Neural cell (in vitro differentiated cells): ENCODE results near the gene CPNE2. TPM values are rescaled to one million over a fixed set of nuclear protein-coding genes. Genes with fewer than 3 reads are reported as not detected.

Source experiments
- H2AFZ ChIP-seq: fragments of 200-600, 300-800 bp; sonication (generic), shearing (Covaris generic); 2 replicates; pipeline ENCODE4 v1.6.0; 2014; ENCODE audit warnings: low read depth, mild to moderate bottlenecking, antibody characterized with exemption, low read length, moderate library complexity
- H3F3A ChIP-seq: fragments of 200-600 bp; shearing (Covaris generic); 2 replicates; pipeline ENCODE4 v1.6.1; 2016; ENCODE audit warnings: mild to moderate bottlenecking, moderate library complexity, mixed read lengths, antibody characterized with exemption, low read length; ENCODE audit not compliant: insufficient read depth, poor library complexity, severe bottlenecking
- H3K27ac ChIP-seq: fragments of 200-600, 300-800 bp; sonication (generic), shearing (Covaris generic); 2 replicates; pipeline ENCODE4 v1.5.1; 2014; ENCODE audit warnings: mild to moderate bottlenecking, low read length, moderate library complexity
- H3K27me3 ChIP-seq: fragments of 300-800, 200-600 bp; sonication (generic), shearing (Covaris generic); 2 replicates; pipeline ENCODE4 v1.6.0; 2014; ENCODE audit warnings: mild to moderate bottlenecking, low read depth, low read length, moderate library complexity; ENCODE audit not compliant: insufficient read depth
- H3K36me3 ChIP-seq: fragments of 300-800, 200-600 bp; sonication (generic), shearing (Covaris generic); 2 replicates; pipeline ENCODE4 v1.5.1; 2014; ENCODE audit warnings: mild to moderate bottlenecking, antibody characterized with exemption, low read length, moderate library complexity; ENCODE audit not compliant: insufficient read depth
- H3K4me2 ChIP-seq: fragments of 300-800, 200-600 bp; sonication (generic), shearing (Covaris generic); 2 replicates; pipeline ENCODE4 v1.6.0; 2014; ENCODE audit warnings: mild to moderate bottlenecking, low read length
- H3K4me3 ChIP-seq: fragments of 300-800, 200-600 bp; sonication (generic), shearing (Covaris generic); 2 replicates; pipeline ENCODE4 v1.5.1; 2014; ENCODE audit warnings: mild to moderate bottlenecking, low read length, moderate library complexity
- H3K79me2 ChIP-seq: fragments of 200-600 bp; shearing (Covaris generic); replicated peaks from 2 replicates; pipeline ENCODE4 v1.6.0; 2014; ENCODE audit warnings: mild to moderate bottlenecking, low read length, moderate library complexity; ENCODE audit not compliant: insufficient read depth
- H3K9ac ChIP-seq: fragments of 300-800, 200-600 bp; sonication (generic), shearing (Covaris generic); 2 replicates; pipeline ENCODE4 v1.6.1; 2016; ENCODE audit warnings: mild to moderate bottlenecking, low read length, mixed read lengths
- H3K9me2 ChIP-seq: fragments of 200-600 bp; shearing (Covaris generic); 2 replicates; pipeline ENCODE4 v1.6.1; 2016; ENCODE audit warnings: mild to moderate bottlenecking, low read length, mixed read lengths; ENCODE audit not compliant: insufficient read depth
- H3K9me3 ChIP-seq: fragments of 200-600, 300-800 bp; sonication (generic), shearing (Covaris generic); 2 replicates; pipeline ENCODE4 v1.6.1; 2016; ENCODE audit warnings: mild to moderate bottlenecking, mixed run types, low read length, moderate library complexity, mixed read lengths
- H4K20me1 ChIP-seq: fragments of 200-600 bp; shearing (Covaris generic); 2 replicates; pipeline ENCODE4 v1.6.1; 2016; ENCODE audit warnings: mild to moderate bottlenecking, mixed run types; ENCODE audit not compliant: insufficient read depth
- CTCF ChIP-seq: fragments of 450-650 bp; IDR thresholded peaks from 2 replicates; pipeline ENCODE4 v1.5.1; 2014; ENCODE audit warnings: antibody characterized with exemption, mild to moderate bottlenecking, moderate library complexity; ENCODE audit not compliant: poor library complexity, severe bottlenecking
- EP300 ChIP-seq: fragments of 450-650 bp; conservative IDR thresholded peaks from 2 replicates; pipeline ENCODE4 v1.6.1; 2014; ENCODE audit warnings: antibody characterized with exemption, mild to moderate bottlenecking, moderate library complexity; ENCODE audit not compliant: poor library complexity, severe bottlenecking
- EZH2 ChIP-seq: fragments of 200-600, 300-800 bp; shearing (Covaris generic), sonication (generic); IDR thresholded peaks from 2 replicates; pipeline ENCODE4 v1.6.1; 2014; ENCODE audit warnings: antibody characterized with exemption, low read length, borderline replicate concordance, mild to moderate bottlenecking; ENCODE audit not compliant: insufficient read depth, poor library complexity, severe bottlenecking
- MXI1 ChIP-seq: fragments of 450-650 bp; conservative IDR thresholded peaks from 2 replicates; pipeline ENCODE4 v1.6.1; 2014; ENCODE audit warnings: antibody characterized with exemption, mild to moderate bottlenecking; ENCODE audit not compliant: poor library complexity, severe bottlenecking
- POLR2AphosphoS5 ChIP-seq: IDR thresholded peaks from 2 replicates; pipeline ENCODE4 v1.6.1; 2012
- RAD21 ChIP-seq: fragments of 450-650 bp; conservative IDR thresholded peaks from 2 replicates; pipeline ENCODE4 v1.6.1; 2014; ENCODE audit warnings: antibody characterized with exemption, mild to moderate bottlenecking, moderate library complexity
- REST ChIP-seq: IDR thresholded peaks from 2 replicates; pipeline ENCODE4 v1.6.1; 2012; ENCODE audit warnings: borderline replicate concordance
- SMC3 ChIP-seq: fragments of 450-650 bp; conservative IDR thresholded peaks from 2 replicates; pipeline ENCODE4 v1.6.1; 2014; ENCODE audit warnings: antibody characterized with exemption, mild to moderate bottlenecking, moderate library complexity; ENCODE audit not compliant: poor library complexity
- TAF1 ChIP-seq: IDR thresholded peaks from 2 replicates; pipeline ENCODE4 v1.6.1; 2012; ENCODE audit warnings: low read depth
- polyA plus RNA-seq: library from polyadenylated mRNA; depleted of rRNA; stranded (reverse); fragments of >200 nt; gene quantifications from 2 replicates; pipeline ENCODE4 v1.2.3, GENCODE V29; 2014

The CPNE2 gene
- polyA plus RNA-seq, 1 donor from 2014 or later = 18.6 TPM

GRCh38 chr16:57191056-57191571 is 98.7 kb downstream of the CPNE2 start:
- Histone ChIP-seq H3K4me3 (no peak overlapping the region), H3K79me2 (peaks cover 93% of the 10 kb centered on the region), H3K27ac (no peak overlapping the region), H3K4me2 (no peak overlapping the region), H4K20me1 (no peaks in the 10 kb centered on the region), H3K27me3 (no peaks in the 10 kb centered on the region), H3K9me2 (no peaks in the 10 kb centered on the region), H3K9ac (no peak overlapping the region), H3F3A (no peaks in the 10 kb centered on the region), H3K36me3 (no peaks in the 10 kb centered on the region), H2AFZ (no peak overlapping the region), H3K9me3 (no peaks in the 10 kb centered on the region)
- TF ChIP-seq REST (no peak), EZH2 (no peak), RAD21 (no peak), MXI1 (no peak), SMC3 (no peak), TAF1 (no peak), EP300 (no peak), POLR2AphosphoS5 (no peak), CTCF (no peak)

GRCh38 chr16:57192146-57192545 is 99.8 kb downstream of the CPNE2 start:
- no peaks in the 10 kb centered on the region for H4K20me1 ChIP-seq
- no peak overlapping the region for H3K4me3 ChIP-seq
- H3K9me2 ChIP-seq = no peaks in the 10 kb centered on the region
- no peak overlapping the region for H2AFZ ChIP-seq
- H3K36me3 ChIP-seq = no peaks in the 10 kb centered on the region
- no peaks in the 10 kb centered on the region for H3K27me3 ChIP-seq
- H3K4me2 ChIP-seq = no peak overlapping the region
- H3K9ac ChIP-seq = no peak overlapping the region
- peaks cover 97% of the 10 kb centered on the region for H3K79me2 ChIP-seq
- no peaks in the 10 kb centered on the region for H3F3A ChIP-seq
- no peak for TF ChIP-seq EZH2
- TF ChIP-seq POLR2AphosphoS5 = no peak
- TF ChIP-seq RAD21 = no peak
- no peak for TF ChIP-seq CTCF
- TF ChIP-seq TAF1 = no peak
- TF ChIP-seq SMC3 = no peak
- TF ChIP-seq REST = no peak
- TF ChIP-seq EP300 = no peak
- no peak for TF ChIP-seq MXI1
- H3K9me3 ChIP-seq = no peaks in the 10 kb centered on the region
- H3K27ac ChIP-seq = no peak overlapping the region
